HCT116 (cell line): ENCODE data around the gene SYNE1. TPM values are rescaled to one million over a fixed set of nuclear protein-coding genes. Genes with fewer than 3 reads are reported as not detected.

Source experiments
- ATAC-seq: fragments of 200-7000 bp; cut with Tn5 transposase; 2 replicates; pipeline ENCODE4 v1.9.1; 2020; ENCODE audit warnings: mild to moderate bottlenecking, moderate library complexity
- BruUV-seq: library from RNA; stranded (reverse); fragments of 400-500 nt; replicated peaks from 2 replicates; lab custom pipeline; 2021; lab: Mats Ljungman, UMichigan
- CTCF ChIA-PET: fragments of 300-600 bp; sonication (Branson Sonifier 250); formaldehyde crosslinking; loops from one replicate; lab custom pipeline; 2021; ENCODE audit warnings: antibody characterized with exemption; lab: Charles Lee
- POLR2A ChIA-PET: fragments of 300-600, 350-600 bp; sonication (Branson Sonifier 250); formaldehyde crosslinking; loops from one replicate; lab custom pipeline; 2021; ENCODE audit warnings: antibody characterized with exemption; lab: Charles Lee
- RAD21 ChIA-PET, 2 experiments: fragments of 300-600 bp; sonication (Branson Sonifier 250); formaldehyde crosslinking; loops; one replicate each; lab custom pipeline; 2023; ENCODE audit warnings: low total read pairs in 2 of 2; ENCODE audit not compliant: uncharacterized antibody in 2 of 2, unreplicated experiment in 2 of 2, low non-redundant PET in 1 of 2; lab: Charles Lee
- DNase-seq: peaks from one replicate; pipeline ENCODE4 v3.0.0-alpha.2; 2010; ENCODE audit warnings: low read depth, low spot score
- H2AFZ ChIP-seq: fragments of 200-600 bp; shearing (Covaris generic), sonication (generic); 2 replicates; pipeline ENCODE4 v1.6.1; 2017; ENCODE audit warnings: low read depth, mixed run types, mixed read lengths, antibody characterized with exemption, low read length; ENCODE audit not compliant: poor library complexity, severe bottlenecking
- H3K27ac ChIP-seq: 2 replicates; pipeline ENCODE4 v1.5.1; 2012; ENCODE audit warnings: low read depth, low read length
- H3K27me3 ChIP-seq: fragments of 200-600 bp; sonication (generic); 2 replicates; pipeline ENCODE4 v1.6.1; 2016; ENCODE audit warnings: mixed run types, low read length, mixed read lengths; ENCODE audit not compliant: insufficient read depth
- H3K36me3 ChIP-seq, 2 experiments: fragments of 200-500 bp in 1 of 2; fragments of 200-600 bp in 1 of 2; sonication (Bioruptor generic) in 1 of 2; sonication (generic) in 1 of 2; 2 replicates each; pipeline versions ENCODE4 v1.5.1 to v1.6.1; 2014 to 2016; ENCODE audit warnings: low read length in 2 of 2, inconsistent platforms in 1 of 2, mixed read lengths in 1 of 2, mixed run types in 1 of 2; ENCODE audit not compliant: insufficient read depth in 2 of 2, control insufficient read depth in 1 of 2
- H3K4me1 ChIP-seq, 2 experiments: fragments of 200-600 bp in 1 of 2; sonication (generic) in 1 of 2; 2 replicates each; pipeline versions ENCODE4 v1.5.1 to v1.6.1; 2012 to 2017; ENCODE audit warnings: low read length in 2 of 2, inconsistent platforms in 1 of 2, mild to moderate bottlenecking in 1 of 2, mixed read lengths in 1 of 2, mixed run types in 1 of 2, moderate library complexity in 1 of 2; ENCODE audit not compliant: insufficient read depth in 2 of 2, control insufficient read depth in 1 of 2
- H3K4me2 ChIP-seq: fragments of 200-600 bp; sonication (generic); 2 replicates; pipeline ENCODE4 v1.6.1; 2017; ENCODE audit warnings: mixed run types, low read length, mixed read lengths
- H3K4me3 ChIP-seq, 2 experiments: fragments of 200-600 bp in 1 of 2; sonication (generic) in 1 of 2; replicated peaks in 1 of 2; 2 replicates each; pipeline ENCODE4 v1.5.1; 2011 to 2016; ENCODE audit warnings: low read length in 2 of 2, control low read depth in 1 of 2, low read depth in 1 of 2, mild to moderate bottlenecking in 1 of 2, mixed read lengths in 1 of 2, mixed run types in 1 of 2
- H3K79me2 ChIP-seq: fragments of 200-600 bp; sonication (generic); 2 replicates; pipeline ENCODE4 v1.6.1; 2017; ENCODE audit warnings: mild to moderate bottlenecking, mixed run types, low read length, moderate library complexity, mixed read lengths; ENCODE audit not compliant: insufficient read depth
- H3K9ac ChIP-seq: fragments of 200-600 bp; sonication (generic); 2 replicates; pipeline ENCODE4 v1.6.1; 2016; ENCODE audit warnings: low read length, mixed read lengths
- H3K9me2 ChIP-seq: fragments of 200-600 bp; sonication (generic), shearing (Covaris generic); 2 replicates; pipeline ENCODE4 v1.6.1; 2017; ENCODE audit warnings: mixed run types, mild to moderate bottlenecking, moderate library complexity; ENCODE audit not compliant: insufficient read depth
- H3K9me3 ChIP-seq, 2 experiments: fragments of 200-500 bp in 1 of 2; fragments of 200-600 bp in 1 of 2; sonication (Bioruptor generic) in 1 of 2; sonication (generic) in 1 of 2; 2 replicates each; pipeline ENCODE4 v1.6.1; 2014 to 2017; ENCODE audit warnings: low read length in 2 of 2, mixed read lengths in 2 of 2, inconsistent platforms in 1 of 2, low read depth in 1 of 2, mild to moderate bottlenecking in 1 of 2, mixed run types in 1 of 2, moderate library complexity in 1 of 2; ENCODE audit not compliant: control insufficient read depth in 1 of 2, insufficient read depth in 1 of 2
- H4K20me1 ChIP-seq: fragments of 200-600 bp; sonication (generic), shearing (Covaris generic); 2 replicates; pipeline ENCODE4 v1.6.1; 2017; ENCODE audit warnings: mixed run types, mild to moderate bottlenecking, moderate library complexity; ENCODE audit not compliant: insufficient read depth
- CBX3 ChIP-seq: IDR thresholded peaks from 2 replicates; pipeline ENCODE4 v1.6.1; 2012; ENCODE audit warnings: low read depth
- CEBPB ChIP-seq: IDR thresholded peaks from 2 replicates; pipeline ENCODE4 v1.6.1; 2012; ENCODE audit warnings: low read depth
- EGR1 ChIP-seq: IDR thresholded peaks from 2 replicates; pipeline ENCODE4 v1.6.1; 2012; ENCODE audit warnings: low read depth
- ELF1 ChIP-seq: IDR thresholded peaks from 2 replicates; pipeline ENCODE4 v1.6.1; 2012; ENCODE audit warnings: low read depth, borderline replicate concordance
- EZH2 ChIP-seq: fragments of 200-600 bp; sonication (generic); IDR thresholded peaks from 2 replicates; pipeline ENCODE4 v1.6.1; 2017; ENCODE audit warnings: antibody characterized with exemption, mixed run types
- POLR2A ChIP-seq: IDR thresholded peaks from 2 replicates; pipeline ENCODE4 v1.7.0; 2011; ENCODE audit warnings: borderline replicate concordance; ENCODE audit not compliant: insufficient read depth, insufficient read length; ENCODE audit errors: extremely low read depth
- RAD21 ChIP-seq: IDR thresholded peaks from 2 replicates; pipeline ENCODE4 v1.6.1; 2012; ENCODE audit warnings: low read depth, mild to moderate bottlenecking
- SIN3A ChIP-seq: IDR thresholded peaks from 2 replicates; pipeline ENCODE4 v1.6.1; 2012; ENCODE audit warnings: low read depth
- SRF ChIP-seq: IDR thresholded peaks from 2 replicates; pipeline ENCODE4 v1.6.1; 2012; ENCODE audit warnings: low read depth
- TCF7L2 ChIP-seq: IDR thresholded peaks from 2 replicates; pipeline ENCODE4 v1.7.0; 2011; ENCODE audit warnings: borderline replicate concordance, inconsistent platforms; ENCODE audit not compliant: insufficient read depth, insufficient read length; ENCODE audit errors: extremely low read depth
- ZBTB33 ChIP-seq: IDR thresholded peaks from 2 replicates; pipeline ENCODE4 v1.6.1; 2011; ENCODE audit warnings: mild to moderate bottlenecking, low read length, moderate library complexity; ENCODE audit not compliant: insufficient replicate concordance; ENCODE audit errors: extremely low read depth
- ZFX ChIP-seq: fragments of 450-650 bp; IDR thresholded peaks from 2 replicates; pipeline ENCODE4 v1.6.1; 2017
- ZNF274 ChIP-seq: fragments of 200-500 bp; sonication (Bioruptor generic); IDR thresholded peaks from 2 replicates; pipeline ENCODE4 v1.6.1; 2014; ENCODE audit warnings: mild to moderate bottlenecking, low read depth, low read length, inconsistent platforms
- intact Hi-C: fragments of 100-400 bp; cut with micrococcal nuclease; formaldehyde crosslinking; loops from 2 replicates; pipeline ENCODE4 v1.10.0; 2022
- total RNA-seq: library from RNA; stranded (reverse); gene quantifications from one replicate; pipeline ENCODE4 v1.2.1, GENCODE V29; 2021; ENCODE audit not compliant: unreplicated experiment
- TF ChIP-seq, protein P1 (sequence below), 3 experiments: fragments of 200-600 bp in 1 of 3; sonication (generic) in 1 of 3; IDR thresholded peaks in 2 of 3; conservative IDR thresholded peaks in 1 of 3; 2 replicates each; pipeline ENCODE4 v1.5.1; 2012 to 2017; ENCODE audit warnings: low read depth in 2 of 3, low read length in 2 of 3, antibody characterized with exemption in 1 of 3, borderline replicate concordance in 1 of 3, control low read depth in 1 of 3, mild to moderate bottlenecking in 1 of 3, mixed read lengths in 1 of 3, mixed run types in 1 of 3, moderate library complexity in 1 of 3; ENCODE audit not compliant: insufficient read depth in 1 of 3

Gene SYNE1
- total RNA-seq, 1 experiment from 2014 or later, result 5.4 TPM

DNA sequence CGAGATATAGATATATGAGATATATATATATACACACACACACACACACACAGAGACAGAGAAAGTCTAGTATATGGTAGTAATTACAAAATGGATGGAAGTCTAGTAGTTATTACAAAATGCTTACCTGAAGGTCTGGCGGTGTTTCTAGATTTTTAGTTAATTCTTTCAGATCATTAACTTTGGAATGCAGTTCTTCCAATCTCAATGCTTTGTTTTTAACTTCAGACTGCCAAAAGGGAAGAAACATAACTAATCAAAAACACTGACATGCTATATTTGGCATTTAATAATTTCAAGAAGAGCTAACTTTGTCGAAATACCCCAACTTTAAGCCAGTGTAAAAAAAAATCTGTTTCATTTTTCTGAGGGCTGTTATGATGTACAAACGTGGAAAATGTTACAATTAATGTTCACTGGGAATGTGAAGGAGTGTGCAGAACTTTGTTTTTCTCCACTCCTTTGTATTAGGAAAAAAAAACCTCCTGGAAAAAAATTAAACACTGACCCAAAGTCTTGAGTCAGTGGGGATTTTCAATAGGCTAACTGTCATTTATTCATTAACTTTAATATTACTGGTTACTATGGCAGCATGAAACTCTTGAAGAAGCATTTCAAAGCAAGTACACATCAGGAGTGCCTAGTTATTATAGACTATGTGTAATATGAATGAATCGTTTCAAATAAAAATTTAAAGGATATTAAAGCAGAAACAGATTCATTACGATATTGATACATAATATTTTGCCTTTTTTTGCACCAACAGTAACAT is 232.9 kb downstream of the SYNE1 start:
- intact Hi-C loops, result no loop called here
- CTCF ChIA-PET, result no interaction called here
- H3K4me1 ChIP-seq, result peaks cover 5 to 16% of the 10 kb centered on the region in 2 experiments
- H3K27ac ChIP-seq, result no peak overlapping the region
- no peaks in the 10 kb centered on the region for H3K9me3 ChIP-seq
- RAD21 ChIA-PET, result no interaction called here
- no peak for DNase-seq
- H3K9ac ChIP-seq, result no peak overlapping the region
- H3K4me3 ChIP-seq, result no peak overlapping the region
- no peaks in the 10 kb centered on the region for H3K27me3 ChIP-seq
- ATAC-seq, result no peak
- H3K79me2 ChIP-seq, result no peaks in the 10 kb centered on the region
- H3K4me2 ChIP-seq, result no peak overlapping the region
- POLR2A ChIA-PET, result no interaction called here
- BruUV-seq, result no TSS peak
- no peak for TF ChIP-seq ELF1
- TF ChIP-seq ZBTB33, result no peak
- TF ChIP-seq SRF, result no peak
- TF ChIP-seq ZNF274, result no peak
- TF ChIP-seq, protein P1, sequence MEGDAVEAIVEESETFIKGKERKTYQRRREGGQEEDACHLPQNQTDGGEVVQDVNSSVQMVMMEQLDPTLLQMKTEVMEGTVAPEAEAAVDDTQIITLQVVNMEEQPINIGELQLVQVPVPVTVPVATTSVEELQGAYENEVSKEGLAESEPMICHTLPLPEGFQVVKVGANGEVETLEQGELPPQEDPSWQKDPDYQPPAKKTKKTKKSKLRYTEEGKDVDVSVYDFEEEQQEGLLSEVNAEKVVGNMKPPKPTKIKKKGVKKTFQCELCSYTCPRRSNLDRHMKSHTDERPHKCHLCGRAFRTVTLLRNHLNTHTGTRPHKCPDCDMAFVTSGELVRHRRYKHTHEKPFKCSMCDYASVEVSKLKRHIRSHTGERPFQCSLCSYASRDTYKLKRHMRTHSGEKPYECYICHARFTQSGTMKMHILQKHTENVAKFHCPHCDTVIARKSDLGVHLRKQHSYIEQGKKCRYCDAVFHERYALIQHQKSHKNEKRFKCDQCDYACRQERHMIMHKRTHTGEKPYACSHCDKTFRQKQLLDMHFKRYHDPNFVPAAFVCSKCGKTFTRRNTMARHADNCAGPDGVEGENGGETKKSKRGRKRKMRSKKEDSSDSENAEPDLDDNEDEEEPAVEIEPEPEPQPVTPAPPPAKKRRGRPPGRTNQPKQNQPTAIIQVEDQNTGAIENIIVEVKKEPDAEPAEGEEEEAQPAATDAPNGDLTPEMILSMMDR (IDR thresholded peaks at IDR 0.05 in 2 of 3, conservative IDR thresholded peaks at IDR 0.05 in 1 of 3; ENCODE audit: borderline replicate concordance in 1 of 3, insufficient read depth in 1 of 3, low read depth in 2 of 3, low read length in 2 of 3), result no peak
- TF ChIP-seq SIN3A, result no peak
- TF ChIP-seq EGR1, result no peak
- no peak for TF ChIP-seq POLR2A
- no peak for TF ChIP-seq EZH2
- no peak for TF ChIP-seq TCF7L2
- no peak for TF ChIP-seq CBX3
- no peak for TF ChIP-seq CEBPB
- TF ChIP-seq ZFX, result no peak
- no peak for TF ChIP-seq RAD21
- H3K36me3 ChIP-seq, result no peaks in the 10 kb centered on the region
- H4K20me1 ChIP-seq, result no peaks in the 10 kb centered on the region
- no peaks in the 10 kb centered on the region for H3K9me2 ChIP-seq
- no peak overlapping the region for H2AFZ ChIP-seq
